Hepatocyte (in vitro differentiated cells): Measurements from ENCODE around the gene SIK2. TPM values are rescaled to one million over a fixed set of nuclear protein-coding genes. Genes with fewer than 3 reads are reported as not detected.

Experiments used
- DNase-seq: peaks from one replicate; pipeline ENCODE4 v3.0.0-alpha.2; 2016; ENCODE audit warnings: low spot score
- H2AFZ ChIP-seq: fragments of 200-600 bp; sonication (generic); 2 replicates; pipeline ENCODE4 v1.6.0; 2016; ENCODE audit warnings: antibody characterized with exemption, mild to moderate bottlenecking
- H3K27ac ChIP-seq: fragments of 200-600 bp; sonication (generic); 2 replicates; pipeline ENCODE4 v1.5.1; 2016; ENCODE audit warnings: mild to moderate bottlenecking
- H3K27me3 ChIP-seq: fragments of 200-600 bp; sonication (generic); 2 replicates; pipeline ENCODE4 v1.6.1; 2016
- H3K36me3 ChIP-seq: fragments of 200-600 bp; sonication (generic); replicated peaks from 2 replicates; pipeline ENCODE4 v1.5.1; 2016; ENCODE audit warnings: low read depth; ENCODE audit not compliant: insufficient read depth
- H3K4me1 ChIP-seq: fragments of 200-600 bp; sonication (generic); 2 replicates; pipeline ENCODE4 v1.5.1; 2016; ENCODE audit warnings: mild to moderate bottlenecking, moderate library complexity; ENCODE audit not compliant: insufficient read depth
- H3K4me2 ChIP-seq: fragments of 200-600 bp; sonication (generic); 2 replicates; pipeline ENCODE4 v1.6.0; 2016
- H3K4me3 ChIP-seq: fragments of 200-600 bp; sonication (generic); 2 replicates; pipeline ENCODE4 v1.5.1; 2016; ENCODE audit warnings: mild to moderate bottlenecking
- H3K79me2 ChIP-seq: fragments of 200-600 bp; sonication (generic); 2 replicates; pipeline ENCODE4 v1.6.0; 2017; ENCODE audit warnings: mild to moderate bottlenecking
- H3K9me2 ChIP-seq: fragments of 200-600 bp; sonication (generic); replicated peaks from 2 replicates; pipeline ENCODE4 v1.6.0; 2017; ENCODE audit warnings: mild to moderate bottlenecking; ENCODE audit not compliant: insufficient read depth
- H3K9me3 ChIP-seq: fragments of 200-600 bp; sonication (generic); 2 replicates; pipeline ENCODE4 v1.5.1; 2016; ENCODE audit warnings: low read depth, mild to moderate bottlenecking
- H4K20me1 ChIP-seq: fragments of 200-600 bp; sonication (generic); 2 replicates; pipeline ENCODE4 v1.6.0; 2016; ENCODE audit warnings: mild to moderate bottlenecking; ENCODE audit not compliant: insufficient read depth, poor library complexity, severe bottlenecking
- CTCF ChIP-seq: fragments of 200-600 bp; sonication (generic); IDR thresholded peaks from 2 replicates; pipeline ENCODE4 v1.5.1; 2016; ENCODE audit warnings: antibody characterized with exemption, mild to moderate bottlenecking; ENCODE audit not compliant: poor library complexity
- EZH2 ChIP-seq: fragments of 200-600 bp; sonication (generic); IDR thresholded peaks from 2 replicates; pipeline ENCODE4 v1.6.1; 2016; ENCODE audit warnings: antibody characterized with exemption, mild to moderate bottlenecking, borderline replicate concordance
- EZH2phosphoT487 ChIP-seq: fragments of 200-600 bp; sonication (generic); IDR thresholded peaks from one replicate; pipeline ENCODE4 v1.6.1; 2018; ENCODE audit warnings: antibody characterized with exemption, mild to moderate bottlenecking, low read depth, moderate library complexity; ENCODE audit not compliant: unreplicated experiment, severe bottlenecking
- WGBS: methylation state at CpG from one replicate; pipeline ENCODE4 v1.1.6; 2016; ENCODE audit warnings: low lambda C conversion rate; ENCODE audit errors: missing lambda C conversion rate; 5-methylcytosine and 5-hydroxymethylcytosine counted together
- polyA plus RNA-seq: library from polyadenylated mRNA; unstranded; fragments of >200 nt; fragmentation: Nextera tagmentation; extraction: Ambion mirVana; gene quantifications from 2 replicates; pipeline ENCODE4 v1.2.1, GENCODE V29; 2016
- total RNA-seq: library from RNA; depleted of rRNA; stranded (reverse); fragments of >200 nt; gene quantifications from 2 replicates; pipeline ENCODE4 v1.2.3, GENCODE V29; 2014

The SIK2 gene
- total and polyA plus RNA-seq, 2 experiments from 2014 or later: 3.1 to 22.2 TPM

- no peaks in the 10 kb centered on the region for H3K4me1 ChIP-seq
- no peak overlapping the region for H2AFZ ChIP-seq
- no peak for DNase-seq
- H3K27ac ChIP-seq: no peak overlapping the region
- WGBS: 94% methylated on average over 1 of the region's 1 CpG
- H3K9me2 ChIP-seq: no peaks in the 10 kb centered on the region
- H3K79me2 ChIP-seq: no peaks in the 10 kb centered on the region
- no peak overlapping the region for H3K4me2 ChIP-seq
- H3K27me3 ChIP-seq: no peaks in the 10 kb centered on the region
- no peak for TF ChIP-seq EZH2
- TF ChIP-seq CTCF: no peak
- no peak for TF ChIP-seq EZH2phosphoT487
- H3K36me3 ChIP-seq: no peaks in the 10 kb centered on the region
- no peaks in the 10 kb centered on the region for H3K9me3 ChIP-seq
- H4K20me1 ChIP-seq: no peaks in the 10 kb centered on the region
- H3K4me3 ChIP-seq: no peak overlapping the region
Measured at GRCh38 chr11:111581341-111581740, 20.9 kb upstream of the SIK2 start.

- no peaks in the 10 kb centered on the region for H3K79me2 ChIP-seq
- no peaks in the 10 kb centered on the region for H3K9me3 ChIP-seq
- no peak overlapping the region for H2AFZ ChIP-seq
Measured at GRCh38 chr11:111582163-111582562, 20.1 kb upstream of the SIK2 start.

GRCh38 chr11:111582881-111583280 is 19.4 kb upstream of the SIK2 start:
- no peak overlapping the region for H3K27ac ChIP-seq
- no peaks in the 10 kb centered on the region for H3K9me2 ChIP-seq
- H3K9me3 ChIP-seq: no peaks in the 10 kb centered on the region
- no peaks in the 10 kb centered on the region for H4K20me1 ChIP-seq
- no peaks in the 10 kb centered on the region for H3K36me3 ChIP-seq
- no peak for DNase-seq
- 67% methylated on average over 4 of the region's 4 CpGs for WGBS
- H3K4me3 ChIP-seq: no peak overlapping the region
- H3K4me1 ChIP-seq: no peaks in the 10 kb centered on the region
- no peak overlapping the region for H3K4me2 ChIP-seq
- no peaks in the 10 kb centered on the region for H3K79me2 ChIP-seq
- H3K27me3 ChIP-seq: no peaks in the 10 kb centered on the region
- no peak overlapping the region for H2AFZ ChIP-seq
- TF ChIP-seq EZH2phosphoT487: no peak
- no peak for TF ChIP-seq CTCF
- no peak for TF ChIP-seq EZH2

More at GRCh38 chr11:111582163-111582562, 20.1 kb upstream of the SIK2 start:
- Histone ChIP-seq H3K4me2 (no peak overlapping the region), H3K27me3 (no peaks in the 10 kb centered on the region), H3K27ac (no peak overlapping the region), H3K9me2 (no peaks in the 10 kb centered on the region), H4K20me1 (no peaks in the 10 kb centered on the region), H3K4me3 (no peak overlapping the region), H3K4me1 (no peaks in the 10 kb centered on the region), H3K36me3 (no peaks in the 10 kb centered on the region)
- no peak for DNase-seq
- TF ChIP-seq EZH2phosphoT487 (no peak), CTCF (no peak), EZH2 (no peak)

- no peak overlapping the region for H3K27ac ChIP-seq
- H3K27me3 ChIP-seq: no peaks in the 10 kb centered on the region
- H3K9me2 ChIP-seq: no peaks in the 10 kb centered on the region
- no peaks in the 10 kb centered on the region for H3K36me3 ChIP-seq
- WGBS: 73% methylated on average over 2 of the region's 2 CpGs
- H3K79me2 ChIP-seq: no peaks in the 10 kb centered on the region
- H3K9me3 ChIP-seq: no peaks in the 10 kb centered on the region
- H3K4me2 ChIP-seq: no peak overlapping the region
- H4K20me1 ChIP-seq: no peaks in the 10 kb centered on the region
- H3K4me1 ChIP-seq: no peaks in the 10 kb centered on the region
- H3K4me3 ChIP-seq: no peak overlapping the region
- no peak for TF ChIP-seq EZH2phosphoT487
- no peak for TF ChIP-seq CTCF
- no peak overlapping the region for H2AFZ ChIP-seq
- DNase-seq: no peak
Measured at GRCh38 chr11:111585371-111585770, 16.9 kb upstream of the SIK2 start.
